GM12874 (cell line): ENCODE measurements around the gene PAN2.

Source experiments
- CTCF ChIP-seq: IDR thresholded peaks from 2 replicates; pipeline ENCODE4 v1.5.1; 2011; ENCODE audit warnings: low read depth, mild to moderate bottlenecking, control low read depth, low read length, moderate library complexity; ENCODE audit not compliant: insufficient read depth

Gene PAN2

DNA sequence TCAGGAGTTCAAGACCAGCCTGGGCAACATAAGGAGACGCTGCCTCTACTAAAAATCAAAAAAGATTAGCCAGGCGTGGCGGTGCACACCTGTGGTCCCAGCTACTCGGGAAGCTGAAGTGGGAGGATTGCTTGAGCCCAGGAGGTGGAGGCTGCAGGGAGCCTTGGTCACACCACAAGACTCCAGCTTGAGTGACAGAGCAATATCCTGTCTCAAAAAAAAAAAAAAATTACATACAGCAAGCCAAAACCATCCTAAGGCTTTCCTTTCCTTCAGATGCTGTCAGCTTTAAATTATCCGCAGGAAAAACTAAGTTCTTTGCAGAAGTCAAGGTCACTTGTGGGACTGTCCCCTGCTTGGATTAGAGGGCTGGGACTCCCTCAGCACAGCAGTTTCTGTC is 35.0 kb downstream of the PAN2 start:
- TF ChIP-seq CTCF, result no peak

DNA sequence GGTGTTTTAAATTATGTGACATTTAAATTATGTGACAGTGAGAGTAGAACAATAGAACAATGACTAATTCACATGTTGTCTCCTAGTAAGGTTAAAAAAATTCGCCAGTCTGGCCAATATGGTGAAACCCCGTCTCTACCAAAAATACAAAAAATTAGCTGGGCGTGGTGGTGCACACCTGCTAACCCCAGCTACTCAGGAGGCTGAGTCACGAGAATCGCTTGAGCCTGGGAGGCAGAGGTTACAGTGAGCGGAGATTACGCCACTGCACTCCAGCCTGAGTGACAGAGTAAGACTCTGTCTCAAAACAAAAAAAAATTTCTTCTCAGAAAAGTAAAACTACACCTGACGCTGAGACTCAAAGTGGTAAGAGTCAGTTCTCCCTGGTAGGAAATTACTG is 36.4 kb downstream of the PAN2 start:
- no peak for TF ChIP-seq CTCF

DNA sequence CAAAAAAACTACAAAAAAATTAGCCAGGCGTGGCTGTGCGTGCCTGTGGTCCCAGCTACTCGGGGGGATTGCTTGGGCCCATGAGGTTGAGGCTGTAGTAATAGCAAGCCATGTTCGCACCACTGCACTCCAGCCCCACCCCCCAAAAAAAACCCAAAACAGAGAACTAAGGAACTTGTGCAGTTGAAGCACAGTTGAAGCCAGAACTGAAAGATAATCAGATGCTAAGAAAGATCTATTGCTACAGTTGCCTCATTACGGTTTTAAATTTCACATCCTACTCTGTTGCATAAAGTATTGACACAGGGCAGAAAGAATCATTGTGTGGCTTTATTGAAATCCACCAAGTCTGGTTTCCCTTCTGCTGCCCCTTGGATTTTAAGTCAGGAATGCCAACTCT is 37.5 kb downstream of the PAN2 start:
- no peak for TF ChIP-seq CTCF

GRCh38 chr12:56293795-56294194 is 40.0 kb downstream of the PAN2 start:
- TF ChIP-seq CTCF, result no peak

- no peak for TF ChIP-seq CTCF
Measured at GRCh38 chr12:56288705-56289387, 45.0 kb downstream of the PAN2 start.

DNA sequence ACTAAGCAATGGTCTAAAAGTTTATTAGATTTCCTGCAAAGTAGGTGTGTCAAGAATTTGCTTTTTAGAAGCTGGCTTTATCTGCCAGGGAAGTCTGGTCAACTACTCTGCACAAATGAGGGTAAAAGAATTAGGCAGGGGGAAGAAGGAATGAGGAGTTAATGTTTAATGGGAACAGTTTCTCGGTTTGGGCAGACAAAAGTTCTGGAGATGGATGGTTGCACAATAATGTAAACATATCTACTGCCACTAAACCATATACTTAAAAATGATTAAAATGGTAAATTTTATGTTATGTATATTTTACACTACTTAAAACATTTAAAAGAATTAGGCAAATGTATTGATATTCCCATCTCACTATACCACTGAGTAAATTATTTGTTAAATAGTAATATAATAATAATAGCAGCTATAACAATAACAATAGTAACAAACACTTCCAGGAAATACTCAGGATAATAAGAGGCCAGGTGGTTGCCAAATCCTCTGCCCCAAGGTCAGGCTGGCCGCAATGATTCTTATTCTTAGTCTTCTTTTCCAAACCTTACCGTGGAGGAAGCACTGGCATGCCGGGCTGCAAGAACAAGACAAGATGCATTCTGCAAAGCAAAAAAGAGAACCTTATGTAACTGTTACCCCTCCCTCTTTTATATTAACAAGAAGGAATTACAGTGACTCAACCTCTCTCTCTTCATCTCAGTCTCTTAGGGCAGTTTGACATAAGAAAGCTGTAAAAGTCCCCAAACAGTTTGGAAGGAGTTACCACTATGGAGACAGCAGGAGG is 47.6 kb downstream of the PAN2 start:
- no peak for TF ChIP-seq CTCF

- no peak for TF ChIP-seq CTCF
Measured at GRCh38 chr12:56282579-56282978, 51.2 kb downstream of the PAN2 start.
